ENCODE results near the gene ZNF682.

DNA sequence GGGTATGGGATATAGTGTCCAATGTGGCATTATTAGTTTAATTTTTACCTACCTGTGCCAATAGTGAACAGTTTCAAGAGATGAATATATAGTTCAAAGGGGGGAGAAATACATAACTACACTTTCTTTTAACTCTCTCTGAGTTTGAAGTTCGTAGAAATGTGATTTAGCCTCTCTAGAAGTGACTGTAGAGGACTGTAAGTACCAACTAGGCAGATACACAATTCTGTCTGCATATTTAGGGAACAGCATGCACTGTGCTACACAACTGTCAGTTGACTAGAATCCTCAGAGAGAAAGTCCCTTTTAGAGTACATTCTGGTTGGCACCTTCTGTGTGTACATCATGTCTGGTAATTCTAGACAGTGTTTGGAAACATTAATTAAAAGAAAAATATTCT lies 21.0 kb upstream of the ZNF682 start:
- no peak for TF ChIP-seq CTCF (IDR thresholded peaks at IDR 0.05; ENCODE audit: insufficient read depth, low read length)
- no peak for TF ChIP-seq GABPA (IDR thresholded peaks at IDR 0.05; ENCODE audit: low read depth)
- TF ChIP-seq SPI1 (IDR thresholded peaks at IDR 0.05; ENCODE audit: borderline replicate concordance, low read depth) = no peak
- TF ChIP-seq POLR2AphosphoS5 (IDR thresholded peaks at IDR 0.05; ENCODE audit: low read depth) = no peak
- TF ChIP-seq, protein P1, sequence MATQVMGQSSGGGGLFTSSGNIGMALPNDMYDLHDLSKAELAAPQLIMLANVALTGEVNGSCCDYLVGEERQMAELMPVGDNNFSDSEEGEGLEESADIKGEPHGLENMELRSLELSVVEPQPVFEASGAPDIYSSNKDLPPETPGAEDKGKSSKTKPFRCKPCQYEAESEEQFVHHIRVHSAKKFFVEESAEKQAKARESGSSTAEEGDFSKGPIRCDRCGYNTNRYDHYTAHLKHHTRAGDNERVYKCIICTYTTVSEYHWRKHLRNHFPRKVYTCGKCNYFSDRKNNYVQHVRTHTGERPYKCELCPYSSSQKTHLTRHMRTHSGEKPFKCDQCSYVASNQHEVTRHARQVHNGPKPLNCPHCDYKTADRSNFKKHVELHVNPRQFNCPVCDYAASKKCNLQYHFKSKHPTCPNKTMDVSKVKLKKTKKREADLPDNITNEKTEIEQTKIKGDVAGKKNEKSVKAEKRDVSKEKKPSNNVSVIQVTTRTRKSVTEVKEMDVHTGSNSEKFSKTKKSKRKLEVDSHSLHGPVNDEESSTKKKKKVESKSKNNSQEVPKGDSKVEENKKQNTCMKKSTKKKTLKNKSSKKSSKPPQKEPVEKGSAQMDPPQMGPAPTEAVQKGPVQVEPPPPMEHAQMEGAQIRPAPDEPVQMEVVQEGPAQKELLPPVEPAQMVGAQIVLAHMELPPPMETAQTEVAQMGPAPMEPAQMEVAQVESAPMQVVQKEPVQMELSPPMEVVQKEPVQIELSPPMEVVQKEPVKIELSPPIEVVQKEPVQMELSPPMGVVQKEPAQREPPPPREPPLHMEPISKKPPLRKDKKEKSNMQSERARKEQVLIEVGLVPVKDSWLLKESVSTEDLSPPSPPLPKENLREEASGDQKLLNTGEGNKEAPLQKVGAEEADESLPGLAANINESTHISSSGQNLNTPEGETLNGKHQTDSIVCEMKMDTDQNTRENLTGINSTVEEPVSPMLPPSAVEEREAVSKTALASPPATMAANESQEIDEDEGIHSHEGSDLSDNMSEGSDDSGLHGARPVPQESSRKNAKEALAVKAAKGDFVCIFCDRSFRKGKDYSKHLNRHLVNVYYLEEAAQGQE (IDR thresholded peaks at IDR 0.05; ENCODE audit: insufficient replicate concordance, low read depth) = no peak

Measured in HL-60 (cell line).